ENCODE results near the gene MYOG.

DNA sequence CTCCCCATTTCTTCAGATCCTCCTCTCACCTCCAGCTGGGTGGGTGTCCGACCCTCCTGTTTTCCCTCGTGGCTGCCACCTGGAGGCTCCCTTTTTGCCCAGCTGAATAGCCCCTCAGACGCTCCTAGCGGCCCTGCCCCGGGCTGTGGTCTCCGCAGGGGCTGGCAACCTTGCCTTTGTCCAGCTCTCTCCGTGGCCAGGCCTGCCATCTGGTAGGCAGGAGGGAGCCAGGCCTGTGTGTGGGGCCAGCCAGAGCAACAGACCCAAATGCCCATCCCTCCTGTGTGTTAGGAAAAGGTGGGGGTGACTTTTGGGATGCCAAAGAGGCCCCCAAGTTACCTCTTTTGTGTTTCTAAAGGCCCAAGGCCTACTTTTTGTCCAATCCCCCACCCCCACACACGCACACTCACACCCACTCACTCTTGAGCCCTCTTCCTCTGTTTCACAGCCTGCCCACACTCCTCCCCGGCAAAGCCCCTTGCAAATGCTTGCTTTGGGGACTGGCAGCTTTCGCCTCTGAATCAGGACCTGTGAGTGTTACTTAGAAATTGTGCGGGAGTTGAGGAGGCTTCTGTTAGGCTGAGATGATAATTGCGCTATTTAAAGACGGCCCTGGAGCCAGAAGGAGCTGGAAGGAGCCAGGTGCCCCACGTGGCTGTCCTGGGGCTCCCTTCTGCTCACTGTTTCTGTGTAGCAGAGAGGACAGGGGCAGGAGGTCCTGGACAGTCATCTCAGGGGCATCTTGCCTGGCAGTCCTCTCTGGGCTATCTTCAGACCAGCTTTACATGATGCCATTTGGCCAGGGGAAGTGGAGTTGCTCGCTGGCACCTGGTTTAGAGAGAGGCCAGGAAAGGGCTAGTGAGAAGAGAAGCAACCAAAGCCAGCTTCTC is 50.5 kb downstream of the MYOG start:
- TF ChIP-seq SNAI2 (CRISPR knock-in tag; IDR thresholded peaks at IDR 0.05) = no peak
- no peak for TF ChIP-seq PPARA (CRISPR knock-in tag; IDR thresholded peaks at IDR 0.05; ENCODE audit: borderline replicate concordance)
- no peak for TF ChIP-seq GLIS3 (CRISPR knock-in tag; IDR thresholded peaks at IDR 0.05)
- TF ChIP-seq, protein P1, sequence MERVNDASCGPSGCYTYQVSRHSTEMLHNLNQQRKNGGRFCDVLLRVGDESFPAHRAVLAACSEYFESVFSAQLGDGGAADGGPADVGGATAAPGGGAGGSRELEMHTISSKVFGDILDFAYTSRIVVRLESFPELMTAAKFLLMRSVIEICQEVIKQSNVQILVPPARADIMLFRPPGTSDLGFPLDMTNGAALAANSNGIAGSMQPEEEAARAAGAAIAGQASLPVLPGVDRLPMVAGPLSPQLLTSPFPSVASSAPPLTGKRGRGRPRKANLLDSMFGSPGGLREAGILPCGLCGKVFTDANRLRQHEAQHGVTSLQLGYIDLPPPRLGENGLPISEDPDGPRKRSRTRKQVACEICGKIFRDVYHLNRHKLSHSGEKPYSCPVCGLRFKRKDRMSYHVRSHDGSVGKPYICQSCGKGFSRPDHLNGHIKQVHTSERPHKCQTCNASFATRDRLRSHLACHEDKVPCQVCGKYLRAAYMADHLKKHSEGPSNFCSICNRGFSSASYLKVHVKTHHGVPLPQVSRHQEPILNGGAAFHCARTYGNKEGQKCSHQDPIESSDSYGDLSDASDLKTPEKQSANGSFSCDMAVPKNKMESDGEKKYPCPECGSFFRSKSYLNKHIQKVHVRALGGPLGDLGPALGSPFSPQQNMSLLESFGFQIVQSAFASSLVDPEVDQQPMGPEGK (CRISPR knock-in tag; IDR thresholded peaks at IDR 0.05; ENCODE audit: borderline replicate concordance) = no peak
- no peak for TF ChIP-seq ISL1 (CRISPR knock-in tag; IDR thresholded peaks at IDR 0.05)
- no peak for TF ChIP-seq ZFP3 (CRISPR knock-in tag; IDR thresholded peaks at IDR 0.05)
- TF ChIP-seq RARB (CRISPR knock-in tag; IDR thresholded peaks at IDR 0.05) = no peak
- TF ChIP-seq OSR1 (CRISPR knock-in tag; IDR thresholded peaks at IDR 0.05) = no peak
- TF ChIP-seq, protein P2, sequence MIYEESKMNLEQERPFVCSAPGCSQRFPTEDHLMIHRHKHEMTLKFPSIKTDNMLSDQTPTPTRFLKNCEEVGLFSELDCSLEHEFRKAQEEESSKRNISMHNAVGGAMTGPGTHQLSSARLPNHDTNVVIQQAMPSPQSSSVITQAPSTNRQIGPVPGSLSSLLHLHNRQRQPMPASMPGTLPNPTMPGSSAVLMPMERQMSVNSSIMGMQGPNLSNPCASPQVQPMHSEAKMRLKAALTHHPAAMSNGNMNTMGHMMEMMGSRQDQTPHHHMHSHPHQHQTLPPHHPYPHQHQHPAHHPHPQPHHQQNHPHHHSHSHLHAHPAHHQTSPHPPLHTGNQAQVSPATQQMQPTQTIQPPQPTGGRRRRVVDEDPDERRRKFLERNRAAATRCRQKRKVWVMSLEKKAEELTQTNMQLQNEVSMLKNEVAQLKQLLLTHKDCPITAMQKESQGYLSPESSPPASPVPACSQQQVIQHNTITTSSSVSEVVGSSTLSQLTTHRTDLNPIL (CRISPR knock-in tag; IDR thresholded peaks at IDR 0.05; ENCODE audit: low read depth) = no peak
- TF ChIP-seq BACH2 (CRISPR knock-in tag; IDR thresholded peaks at IDR 0.05; ENCODE audit: borderline replicate concordance) = no peak
- TF ChIP-seq ZC3H10 (CRISPR knock-in tag; IDR thresholded peaks at IDR 0.05) = no peak
- TF ChIP-seq, protein P3, sequence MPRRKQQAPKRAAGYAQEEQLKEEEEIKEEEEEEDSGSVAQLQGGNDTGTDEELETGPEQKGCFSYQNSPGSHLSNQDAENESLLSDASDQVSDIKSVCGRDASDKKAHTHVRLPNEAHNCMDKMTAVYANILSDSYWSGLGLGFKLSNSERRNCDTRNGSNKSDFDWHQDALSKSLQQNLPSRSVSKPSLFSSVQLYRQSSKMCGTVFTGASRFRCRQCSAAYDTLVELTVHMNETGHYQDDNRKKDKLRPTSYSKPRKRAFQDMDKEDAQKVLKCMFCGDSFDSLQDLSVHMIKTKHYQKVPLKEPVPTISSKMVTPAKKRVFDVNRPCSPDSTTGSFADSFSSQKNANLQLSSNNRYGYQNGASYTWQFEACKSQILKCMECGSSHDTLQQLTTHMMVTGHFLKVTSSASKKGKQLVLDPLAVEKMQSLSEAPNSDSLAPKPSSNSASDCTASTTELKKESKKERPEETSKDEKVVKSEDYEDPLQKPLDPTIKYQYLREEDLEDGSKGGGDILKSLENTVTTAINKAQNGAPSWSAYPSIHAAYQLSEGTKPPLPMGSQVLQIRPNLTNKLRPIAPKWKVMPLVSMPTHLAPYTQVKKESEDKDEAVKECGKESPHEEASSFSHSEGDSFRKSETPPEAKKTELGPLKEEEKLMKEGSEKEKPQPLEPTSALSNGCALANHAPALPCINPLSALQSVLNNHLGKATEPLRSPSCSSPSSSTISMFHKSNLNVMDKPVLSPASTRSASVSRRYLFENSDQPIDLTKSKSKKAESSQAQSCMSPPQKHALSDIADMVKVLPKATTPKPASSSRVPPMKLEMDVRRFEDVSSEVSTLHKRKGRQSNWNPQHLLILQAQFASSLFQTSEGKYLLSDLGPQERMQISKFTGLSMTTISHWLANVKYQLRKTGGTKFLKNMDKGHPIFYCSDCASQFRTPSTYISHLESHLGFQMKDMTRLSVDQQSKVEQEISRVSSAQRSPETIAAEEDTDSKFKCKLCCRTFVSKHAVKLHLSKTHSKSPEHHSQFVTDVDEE (CRISPR knock-in tag; IDR thresholded peaks at IDR 0.05) = no peak
- TF ChIP-seq ARNTL (CRISPR knock-in tag; IDR thresholded peaks at IDR 0.05; ENCODE audit: borderline replicate concordance, low read depth) = no peak
- TF ChIP-seq TOX (CRISPR knock-in tag; IDR thresholded peaks at IDR 0.05; ENCODE audit: borderline replicate concordance) = no peak

Measured in SK-N-SH treated with all-trans-retinoic acid at 6 μM for 48 hours (cell line).